H54 (cell line): ENCODE measurements around the gene MYL6.
A peak's percentile ranks its signal among the peaks of the same experiment; 100 is the strongest.
"Not testable (repeated sequence)": the region's sequence is repeated elsewhere in the genome, so short reads cannot be mapped to it uniquely, and the experiment has no call there.

Source experiments
- DNase-seq: peaks from one replicate; pipeline ENCODE4 v3.0.0; 2011; ENCODE audit warnings: low spot score, mixed read lengths; ENCODE audit not compliant: insufficient read length
- FAIRE-seq: peaks from 3 replicates; lab custom pipeline; 2011; peaks lifted over from hg19 to GRCh38; lab: Jason Lieb, UNC
- POLR2A ChIP-seq: IDR thresholded peaks from 2 replicates; pipeline ENCODE4 v1.6.1; 2011; ENCODE audit warnings: low read depth, mild to moderate bottlenecking, low read length

The MYL6 gene

GRCh38 chr12:56158029-56158925 lies at the start of gene MYL6:
Gene MYL6, plus strand, starts transcription at chr12:56158359. Its CDS starts 43 bp downstream, at chr12:56158402.
- peak; percentile 96 for TF ChIP-seq POLR2A
- FAIRE-seq, result no peak

DNA sequence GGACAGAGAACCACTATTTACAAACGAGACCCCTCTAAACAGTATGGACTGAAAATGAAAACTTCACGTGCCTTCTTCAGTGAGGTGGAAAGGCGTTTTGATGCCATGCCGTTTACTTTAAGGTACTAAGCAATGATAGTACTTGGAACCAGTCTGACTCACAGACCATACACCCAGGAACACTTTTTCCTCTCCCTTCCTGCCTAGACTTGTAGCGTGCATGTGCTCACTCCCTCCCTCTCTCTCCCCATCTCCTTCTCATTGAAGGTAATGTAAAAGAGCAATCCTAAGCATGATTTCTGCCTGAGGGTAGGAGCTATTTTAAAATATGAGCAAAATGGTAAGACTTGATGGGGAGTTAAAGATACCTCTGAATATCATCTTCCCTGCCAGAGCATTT lies 47.6 kb upstream of the MYL6 start:
- FAIRE-seq (no peak), DNase-seq (no peak)
- TF ChIP-seq POLR2A, result no peak

More at GRCh38 chr12:56158029-56158925, at the start of gene MYL6:
- DNase-seq, result peak; percentile 81

DNA sequence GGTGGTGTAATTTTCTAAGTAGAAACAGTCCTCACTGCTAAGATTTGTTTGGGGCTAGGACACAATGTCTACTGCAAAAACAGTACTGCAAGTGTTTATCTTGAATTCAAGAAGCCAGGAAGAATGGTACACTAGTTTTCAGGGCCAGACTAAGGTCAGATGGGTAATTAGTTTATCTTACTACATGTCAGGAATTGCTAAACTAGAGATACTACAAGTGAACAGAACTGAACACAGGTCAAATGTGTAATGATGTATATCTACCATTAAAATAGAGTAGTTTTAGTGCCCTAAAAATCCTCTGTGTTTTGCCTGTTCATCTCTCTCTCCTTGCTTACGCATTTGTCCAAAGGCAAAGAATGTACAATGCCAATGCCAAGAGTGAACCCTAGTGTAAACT lies 44.1 kb upstream of the MYL6 start:
- no peak for TF ChIP-seq POLR2A
- FAIRE-seq (no peak), DNase-seq (no peak)

DNA sequence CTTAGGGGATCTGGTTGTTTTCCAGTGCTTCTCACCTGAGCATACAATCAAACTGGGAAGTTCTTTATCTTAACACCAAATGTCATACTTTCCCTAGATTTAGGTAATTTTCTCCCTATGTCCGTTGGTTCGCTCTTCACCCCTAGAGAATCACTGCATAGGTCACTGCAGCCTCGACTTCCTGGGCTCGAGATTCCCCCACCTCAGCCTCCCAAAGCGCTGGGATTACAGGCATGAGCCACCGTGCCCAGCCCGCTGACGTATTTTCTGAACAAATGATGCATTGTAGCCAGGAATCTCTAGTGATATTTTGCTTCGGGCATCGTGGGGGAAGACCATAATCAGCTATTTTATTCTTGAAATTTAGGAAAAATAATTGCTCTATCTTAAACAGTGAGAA lies 42.8 kb upstream of the MYL6 start:
- no peak for FAIRE-seq
- no peak for TF ChIP-seq POLR2A
- no peak for DNase-seq

DNA sequence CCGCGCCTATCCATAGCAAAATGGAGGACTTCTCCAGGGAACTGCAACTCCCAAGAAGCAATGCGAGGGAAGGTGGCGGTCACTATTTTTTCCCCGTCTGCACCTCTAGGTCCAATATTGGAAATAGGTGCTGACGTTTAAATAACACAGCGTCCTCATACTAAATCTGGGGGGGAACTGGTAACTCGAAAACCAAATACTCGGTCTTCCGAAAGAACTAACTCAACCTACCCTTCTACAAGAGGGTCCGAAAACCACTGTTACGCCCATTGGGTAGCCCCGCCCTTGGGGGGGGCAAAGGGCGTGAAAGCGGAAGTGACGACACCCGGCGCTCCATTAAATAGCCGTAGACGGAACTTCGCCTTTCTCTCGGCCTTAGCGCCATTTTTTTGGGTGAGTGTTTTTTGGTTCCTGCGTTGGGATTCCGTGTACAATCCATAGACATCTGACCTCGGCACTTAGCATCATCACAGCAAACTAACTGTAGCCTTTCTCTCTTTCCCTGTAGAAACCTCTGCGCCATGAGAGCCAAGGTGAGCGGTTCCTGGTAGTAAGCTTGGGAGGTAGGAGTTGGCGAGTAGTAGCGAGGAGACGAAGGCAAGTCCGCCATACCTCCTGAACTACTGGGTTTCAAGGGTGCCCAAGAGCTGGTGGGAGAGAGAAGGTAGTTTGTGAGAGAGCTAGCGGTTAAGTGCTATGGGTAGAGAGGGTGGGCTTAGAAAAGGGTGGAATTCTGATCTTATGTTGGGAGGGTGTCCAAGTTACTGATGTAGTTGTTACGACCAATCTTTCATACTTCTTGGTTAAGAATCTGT lies 41.7 kb upstream of the MYL6 start, which contains the start of gene RPL41:
Gene RPL41, plus strand, starts transcription at position 367 of the 815 bp plus-strand sequence.
- FAIRE-seq (peak; percentile 74), DNase-seq (peak; percentile 25)
- peak; percentile 92 for TF ChIP-seq POLR2A

GRCh38 chr12:56117082-56117706 lies 41.0 kb upstream of the MYL6 start:
- FAIRE-seq, DNase-seq: not testable (repeated sequence)

DNA sequence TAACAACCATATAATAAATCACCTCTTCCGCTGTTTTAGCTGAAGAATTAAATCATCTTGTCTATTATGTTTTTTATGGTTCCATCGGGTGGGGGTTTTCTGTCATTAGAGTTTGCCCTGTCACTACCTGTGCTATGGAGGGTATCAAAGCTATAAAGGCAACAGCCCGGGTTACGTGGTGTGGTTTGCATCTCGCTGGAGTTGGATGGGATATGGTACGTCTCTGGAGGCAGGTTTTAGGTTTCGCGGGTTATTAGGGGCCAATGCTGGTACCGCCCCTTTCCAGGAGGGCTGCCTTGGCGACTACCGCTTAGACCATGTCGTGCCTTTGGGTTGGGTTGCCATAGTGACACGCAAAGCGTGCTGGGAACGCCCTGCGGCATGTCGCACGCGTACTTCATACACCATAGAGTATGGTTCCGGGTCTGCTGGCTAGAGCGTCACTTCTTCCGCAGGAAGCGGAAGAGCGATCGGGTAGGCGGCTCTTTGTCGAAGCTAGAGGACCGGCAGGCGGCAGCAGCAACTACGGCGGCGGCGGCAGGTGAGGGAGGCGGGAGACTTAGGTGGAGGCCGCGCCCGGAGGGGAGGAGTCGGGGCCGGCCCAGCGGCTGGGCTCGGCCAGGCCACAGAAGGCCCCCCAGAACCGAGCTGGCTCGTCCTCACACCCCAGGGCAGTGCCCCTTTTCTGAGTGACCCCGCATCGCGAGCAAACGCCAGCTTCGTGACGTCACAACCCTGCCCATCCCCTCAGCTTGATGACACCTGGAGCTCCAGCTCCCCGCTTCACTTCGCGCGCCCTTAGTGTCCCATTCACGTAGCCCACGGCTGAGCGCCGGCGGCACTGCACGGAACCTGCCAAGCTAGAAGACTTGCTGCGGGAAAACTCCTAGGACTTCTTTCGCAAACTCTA lies 40.1 kb upstream of the MYL6 start, which contains the start of gene ZC3H10:
Gene ZC3H10, plus strand, starts transcription at position 489 of the 910 bp plus-strand sequence. CDS start 2,297 bp downstream, outside the sequence.
- TF ChIP-seq POLR2A, result peak; percentile 97
- DNase-seq (peak; percentile 76), FAIRE-seq (peak; percentile 96)

- no peak for DNase-seq
- no peak for TF ChIP-seq POLR2A
- FAIRE-seq, result no peak
Observed at GRCh38 chr12:56118688-56119357, 39.3 kb upstream of the MYL6 start.

DNA sequence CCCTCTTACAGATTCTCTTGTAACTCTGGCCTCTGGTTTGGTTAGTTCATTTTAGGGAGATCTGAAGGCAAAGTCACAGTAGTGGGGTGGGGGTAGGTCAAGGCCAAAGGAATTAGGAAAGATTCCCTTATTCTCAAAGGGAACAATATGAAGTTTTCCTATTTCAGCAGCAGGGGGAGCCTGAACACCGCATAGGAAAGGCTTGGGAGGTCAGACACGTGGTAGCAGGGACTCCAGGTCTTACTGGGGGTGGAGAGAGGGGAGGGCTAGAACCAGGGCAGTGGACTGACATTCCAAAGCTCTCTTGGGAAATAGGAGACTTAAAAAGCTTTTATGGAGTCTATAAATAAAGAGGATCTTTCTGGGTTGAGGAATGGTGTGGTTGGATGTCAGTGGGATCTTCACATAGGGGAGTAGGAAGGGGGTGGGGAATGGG lies 38.8 kb upstream of the MYL6 start:
- no peak for FAIRE-seq
- peak; percentile 61 for DNase-seq
- no peak for TF ChIP-seq POLR2A

DNA sequence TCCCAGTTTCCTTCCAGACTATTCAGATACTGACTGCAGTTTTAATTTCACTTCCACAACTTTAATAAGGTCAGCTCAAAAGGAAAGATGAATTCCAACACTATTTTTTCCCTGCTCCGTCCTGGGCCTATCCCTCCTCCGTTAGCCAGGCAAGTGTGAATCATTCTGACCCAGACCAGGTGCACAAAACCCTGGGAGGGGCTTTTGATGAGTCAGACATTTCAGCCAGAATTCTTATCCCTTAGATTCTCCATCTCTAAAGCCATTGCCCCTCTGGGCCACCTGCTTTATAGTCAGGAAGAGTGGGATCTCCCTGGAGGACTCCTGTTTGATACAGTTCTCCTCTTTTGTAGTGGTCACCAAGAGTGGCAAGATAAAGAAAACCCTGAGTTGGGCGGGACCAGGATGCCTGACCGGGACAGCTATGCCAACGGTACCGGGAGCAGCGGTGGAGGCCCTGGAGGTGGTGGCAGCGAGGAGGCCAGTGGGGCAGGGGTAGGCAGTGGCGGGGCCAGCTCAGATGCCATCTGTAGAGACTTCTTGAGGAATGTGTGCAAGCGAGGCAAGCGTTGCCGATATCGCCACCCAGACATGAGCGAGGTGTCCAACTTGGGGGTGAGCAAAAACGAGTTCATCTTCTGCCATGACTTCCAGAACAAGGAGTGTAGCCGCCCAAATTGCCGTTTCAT lies 37.9 kb upstream of the MYL6 start:
- FAIRE-seq (no peak), DNase-seq (no peak)
- no peak for TF ChIP-seq POLR2A

DNA sequence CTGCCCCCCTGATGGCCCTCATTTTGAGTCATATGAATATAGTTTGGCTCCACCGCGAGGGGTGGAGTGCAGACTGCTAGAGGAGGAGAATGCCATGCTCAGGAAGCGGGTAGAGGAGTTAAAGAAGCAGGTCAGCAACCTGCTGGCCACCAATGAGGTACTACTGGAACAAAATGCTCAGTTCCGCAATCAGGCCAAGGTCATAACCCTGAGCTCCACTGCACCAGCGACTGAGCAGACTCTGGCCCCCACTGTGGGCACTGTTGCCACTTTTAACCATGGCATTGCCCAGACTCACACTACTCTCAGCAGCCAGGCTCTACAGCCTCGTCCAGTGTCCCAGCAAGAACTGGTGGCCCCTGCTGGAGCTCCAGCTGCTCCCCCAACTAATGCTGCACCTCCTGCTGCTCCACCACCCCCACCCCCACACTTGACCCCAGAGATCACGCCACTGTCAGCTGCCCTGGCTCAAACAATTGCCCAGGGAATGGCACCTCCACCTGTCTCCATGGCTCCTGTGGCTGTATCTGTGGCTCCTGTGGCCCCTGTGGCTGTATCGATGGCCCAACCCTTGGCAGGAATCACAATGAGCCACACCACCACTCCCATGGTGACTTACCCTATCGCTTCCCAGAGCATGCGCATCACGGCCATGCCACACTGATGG lies 36.8 kb upstream of the MYL6 start:
- TF ChIP-seq POLR2A, result no peak
- FAIRE-seq (no peak), DNase-seq (no peak)
